ELR (cell line): ENCODE data around the gene MYH16.
"Not testable (repeated sequence)": the region's sequence is repeated elsewhere in the genome, so short reads cannot be mapped to it uniquely, and the experiment has no call there.

ENCODE experiments used
- DNase-seq: peaks from one replicate; pipeline ENCODE4 v3.0.0-alpha.2; 2015; ENCODE audit warnings: low read depth

Gene MYH16

DNA sequence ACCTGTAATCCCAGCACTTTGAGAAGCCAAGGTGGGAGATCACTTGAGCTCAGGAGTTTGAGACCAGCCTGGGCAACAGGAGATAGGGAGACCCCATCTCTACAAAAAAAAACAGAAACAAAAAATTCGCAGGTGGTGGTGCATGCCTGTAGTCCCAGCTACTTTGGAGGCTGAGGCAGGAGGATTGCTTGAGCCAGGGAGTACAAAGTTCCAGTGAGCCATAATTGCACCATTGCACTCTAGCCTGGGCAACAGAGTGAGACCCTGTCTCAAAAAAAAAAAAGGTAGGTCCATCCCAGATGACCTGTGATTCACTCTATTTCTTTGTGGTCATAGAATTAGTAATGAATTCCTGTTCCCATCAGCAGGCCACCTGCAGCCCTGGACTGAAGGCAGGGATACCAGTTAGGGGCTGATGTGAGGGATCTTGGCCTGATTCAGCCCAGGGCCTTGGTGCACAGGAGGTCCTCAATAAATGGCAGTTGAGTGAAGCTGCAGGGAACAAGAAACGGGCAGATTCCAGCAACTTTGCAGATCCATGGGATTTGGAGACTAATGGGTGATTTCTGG is at the start of gene MYH16:
TSS of gene MYH16 (plus strand) at position 364 of the 570 bp plus-strand sequence.
- peak; percentile 62 for DNase-seq

DNA sequence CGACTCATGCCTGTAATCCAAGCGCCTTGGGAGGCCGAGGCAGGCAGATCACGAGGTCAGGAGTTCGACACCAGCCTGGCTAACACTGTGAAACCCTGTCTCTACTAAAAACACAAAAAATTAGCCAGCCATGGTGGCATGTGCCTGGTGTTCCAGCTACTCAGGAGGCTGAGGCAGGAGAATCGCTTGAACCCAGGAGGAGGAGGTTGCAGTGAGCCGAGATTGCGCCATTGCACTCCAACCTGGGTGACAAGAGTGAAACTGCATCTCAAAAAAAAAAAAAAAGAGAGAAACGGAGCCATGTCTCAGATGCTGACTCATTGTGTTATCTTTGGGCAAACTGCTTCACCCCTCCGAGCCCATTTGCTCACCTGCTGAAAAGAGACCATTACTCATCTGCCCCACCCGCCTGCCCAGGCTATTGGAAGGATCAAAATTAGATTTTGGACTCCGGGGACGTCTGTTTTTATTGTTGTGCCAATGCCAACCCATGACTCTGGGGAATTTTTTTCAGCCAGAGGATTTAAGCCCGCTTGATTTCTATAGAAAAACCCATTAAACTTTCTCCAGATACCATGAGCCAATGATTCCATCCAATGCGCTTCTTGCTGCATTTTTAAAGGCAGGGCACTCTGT is 48.3 kb upstream of the MYH16 start:
- DNase-seq, result peak; percentile 63

DNA sequence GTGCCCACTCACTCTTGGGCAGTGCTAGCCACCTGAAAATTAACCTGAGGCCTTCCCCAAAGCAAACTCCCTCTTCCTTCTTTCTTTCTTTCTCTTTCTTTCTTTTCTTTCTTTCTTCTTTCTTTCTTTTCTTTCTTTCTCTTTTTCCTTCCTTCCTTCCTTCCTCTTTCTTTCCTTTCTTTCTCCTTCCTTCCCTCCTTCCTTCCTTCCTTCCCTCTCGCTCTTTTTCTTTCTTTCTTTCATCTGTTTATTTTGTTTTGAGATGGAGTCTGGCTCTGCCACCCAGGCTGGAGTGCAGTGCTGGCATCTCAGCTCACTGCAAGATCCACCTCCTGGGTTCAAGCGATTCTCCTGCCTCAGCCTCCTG is 47.8 kb upstream of the MYH16 start:
- DNase-seq, result no peak

DNA sequence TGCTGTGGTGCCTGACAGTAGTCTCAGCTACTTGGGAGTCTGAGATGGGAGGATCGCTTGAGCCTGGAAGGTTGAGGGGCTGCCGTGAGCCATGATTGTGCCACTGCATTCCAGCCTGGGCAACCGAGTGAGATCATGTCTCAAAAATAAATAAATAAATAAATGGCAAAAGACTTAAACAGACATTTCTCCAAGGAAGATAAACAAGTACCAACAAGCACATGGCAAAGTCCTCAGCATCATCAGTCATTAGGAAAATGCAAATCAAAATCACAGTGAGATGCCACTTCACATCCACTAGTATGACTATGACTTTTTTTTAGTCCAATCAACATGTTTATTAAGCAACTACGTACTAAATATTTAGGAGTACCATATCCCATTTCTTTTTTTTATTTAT is 43.4 kb upstream of the MYH16 start:
- no peak for DNase-seq

DNA sequence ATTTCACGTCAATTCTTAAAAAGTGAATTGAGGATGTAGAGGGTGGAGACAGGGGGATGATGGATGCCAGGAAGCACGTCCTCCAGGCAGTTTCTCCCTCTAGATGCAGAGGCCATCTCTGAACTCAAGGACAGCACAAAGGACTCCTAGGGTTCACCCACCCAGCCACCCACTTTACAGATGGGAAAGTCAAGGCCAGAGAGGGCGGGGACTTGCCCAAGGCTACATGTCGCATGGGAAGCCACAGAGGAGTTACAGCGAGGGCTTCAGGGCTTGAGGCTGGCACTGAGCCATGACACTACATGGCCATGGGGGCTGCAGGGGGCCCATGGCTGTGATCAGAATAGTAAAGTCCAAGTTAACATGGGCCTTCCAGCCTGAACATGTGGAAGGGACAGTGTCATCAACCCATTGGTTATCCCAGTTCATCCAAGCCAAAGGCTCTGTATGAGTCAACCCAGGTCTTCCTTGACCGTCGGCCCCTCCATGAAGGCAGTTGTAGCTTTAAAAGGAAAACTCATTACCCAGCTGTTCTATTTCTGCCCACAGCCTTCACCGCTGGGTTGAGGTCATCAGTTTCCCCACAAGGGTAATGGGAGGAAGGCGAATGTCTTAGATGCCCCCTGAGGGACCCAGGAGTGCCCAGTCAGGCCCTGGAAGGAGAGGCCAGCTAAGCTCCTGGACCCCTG is 40.4 kb upstream of the MYH16 start:
- no peak for DNase-seq

DNA sequence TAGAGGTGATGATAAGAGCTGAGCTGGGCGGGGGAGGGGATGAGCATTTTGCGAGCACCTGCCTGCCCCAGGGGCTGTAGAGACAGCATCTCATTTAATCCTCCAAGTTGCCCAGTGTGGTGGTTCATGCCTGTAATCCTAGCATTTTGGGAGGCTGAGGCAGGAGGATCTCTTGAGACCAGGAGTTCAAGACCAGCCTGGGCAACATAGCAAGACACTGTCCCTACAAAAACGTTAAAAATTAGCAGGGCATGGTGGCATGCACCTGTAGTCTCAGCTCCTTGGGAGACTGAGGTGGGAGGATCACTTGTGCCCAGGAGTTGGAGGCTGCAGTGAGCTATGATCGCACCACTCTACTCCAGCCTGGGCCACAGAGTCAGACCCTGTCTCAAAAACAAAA is 39.7 kb upstream of the MYH16 start:
- not testable (repeated sequence) for DNase-seq

DNA sequence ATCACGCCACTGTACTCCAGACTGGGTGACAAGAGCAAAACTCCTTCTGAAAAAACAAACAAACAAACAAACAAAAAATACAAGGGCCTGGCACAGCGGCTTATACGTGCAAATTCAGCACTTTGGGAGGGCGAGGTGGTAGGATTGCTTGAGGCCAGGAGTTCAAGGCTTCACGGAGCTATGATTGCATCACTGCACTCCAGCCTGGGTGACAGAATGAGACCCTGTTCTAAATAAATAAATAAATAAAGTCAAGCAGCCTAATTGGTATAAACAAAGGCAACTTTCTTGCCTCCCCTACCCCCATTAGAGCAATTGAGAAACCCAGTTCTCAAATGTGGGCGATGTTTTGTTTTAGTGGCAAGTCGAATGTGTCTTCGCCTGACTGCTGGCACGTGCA is 38.5 kb upstream of the MYH16 start:
- no peak for DNase-seq

DNA sequence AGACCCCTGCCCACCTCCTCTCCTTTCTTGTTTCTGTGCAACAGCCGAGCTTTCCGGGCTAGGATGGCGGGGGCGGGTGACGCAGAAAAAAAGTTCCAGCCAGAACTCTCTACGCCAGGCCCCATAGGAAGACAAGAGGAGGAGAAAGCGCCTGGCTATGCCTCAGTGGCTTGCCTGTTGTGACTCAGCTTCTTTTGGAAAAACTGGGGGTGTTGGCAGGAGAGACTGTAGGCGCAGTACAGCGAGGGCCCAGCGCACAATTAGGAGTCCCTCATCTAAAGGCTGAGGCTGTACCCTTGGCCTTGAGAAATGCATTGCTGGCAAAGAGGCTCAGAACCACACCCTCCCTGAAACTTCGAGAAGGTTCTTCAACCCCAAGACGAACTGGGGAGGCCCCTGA is 36.7 kb upstream of the MYH16 start:
- no peak for DNase-seq

DNA sequence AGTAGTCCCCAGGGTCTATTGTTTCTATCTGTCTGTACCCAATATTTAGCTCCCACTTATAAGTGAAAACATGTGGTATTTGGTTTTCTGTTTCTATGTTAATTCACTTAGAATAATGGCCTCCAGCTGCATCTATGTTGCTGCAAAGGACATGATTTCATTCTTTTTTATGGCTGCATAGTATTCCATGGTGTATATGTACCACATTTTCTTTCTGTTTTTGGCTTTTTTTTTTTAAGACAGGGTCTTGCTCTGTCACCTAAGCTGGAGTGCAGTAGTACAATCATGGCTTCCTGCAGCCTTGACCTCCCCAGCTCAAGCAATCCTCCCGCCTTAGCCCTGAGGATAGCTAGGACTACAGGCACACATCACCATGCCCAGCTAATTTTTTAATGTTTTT is 34.8 kb upstream of the MYH16 start:
- not testable (repeated sequence) for DNase-seq

DNA sequence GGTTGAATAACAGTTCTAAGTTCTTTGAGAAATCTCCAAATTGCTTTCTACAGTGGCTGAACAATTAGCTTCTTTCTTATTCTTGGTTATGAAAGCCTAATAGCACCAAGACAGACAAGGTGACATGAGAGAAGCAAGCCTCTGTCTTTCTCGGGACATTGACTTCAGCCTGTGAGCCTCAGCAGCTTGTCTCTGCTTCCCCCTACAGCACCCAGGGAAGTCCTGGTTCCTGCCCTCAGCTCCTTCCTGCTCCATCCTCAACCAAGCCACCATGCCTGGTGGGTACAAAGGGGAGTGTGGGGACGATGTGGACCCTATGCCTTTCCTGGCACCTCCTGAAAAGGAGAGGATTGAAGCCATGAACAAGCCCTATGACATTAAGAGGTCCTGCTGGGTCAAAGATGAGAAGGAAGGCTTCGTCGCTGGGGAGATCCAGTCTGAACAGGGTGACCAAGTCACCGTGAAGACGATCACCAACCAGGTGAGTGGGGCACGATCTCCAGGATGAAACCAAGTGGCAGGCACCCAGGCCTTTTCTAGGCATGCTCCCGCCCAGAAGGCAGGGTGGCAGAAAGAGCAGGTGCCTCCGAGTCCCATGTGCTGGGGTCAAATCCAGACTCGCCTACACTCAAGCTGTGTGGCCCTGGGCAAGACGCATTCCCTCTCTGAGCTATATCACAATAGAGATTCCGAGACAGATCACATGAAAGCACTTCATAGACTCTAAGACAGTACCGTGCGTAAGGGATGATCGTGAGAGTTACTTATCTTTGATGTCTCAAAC is 33.9 kb upstream of the MYH16 start:
- no peak for DNase-seq

DNA sequence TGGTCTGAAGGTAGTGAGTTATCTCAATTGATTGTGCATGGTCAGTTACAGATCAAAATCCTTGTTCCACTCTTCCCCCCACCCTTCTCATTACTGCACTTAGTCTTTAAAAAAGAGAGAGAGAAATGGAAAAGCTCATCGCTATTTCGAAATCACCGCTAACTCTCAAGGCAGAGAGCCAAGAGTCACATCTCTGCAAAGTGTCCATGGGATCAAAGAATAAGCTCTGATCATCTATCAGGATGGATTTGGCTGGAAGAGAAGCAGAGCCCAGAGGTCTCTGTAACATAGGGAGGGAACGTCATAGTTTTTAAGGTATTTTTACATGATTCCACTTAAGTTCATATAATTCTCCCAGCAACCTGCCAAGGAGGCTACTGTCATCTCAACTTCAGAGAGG is 30.0 kb upstream of the MYH16 start:
- no peak for DNase-seq

DNA sequence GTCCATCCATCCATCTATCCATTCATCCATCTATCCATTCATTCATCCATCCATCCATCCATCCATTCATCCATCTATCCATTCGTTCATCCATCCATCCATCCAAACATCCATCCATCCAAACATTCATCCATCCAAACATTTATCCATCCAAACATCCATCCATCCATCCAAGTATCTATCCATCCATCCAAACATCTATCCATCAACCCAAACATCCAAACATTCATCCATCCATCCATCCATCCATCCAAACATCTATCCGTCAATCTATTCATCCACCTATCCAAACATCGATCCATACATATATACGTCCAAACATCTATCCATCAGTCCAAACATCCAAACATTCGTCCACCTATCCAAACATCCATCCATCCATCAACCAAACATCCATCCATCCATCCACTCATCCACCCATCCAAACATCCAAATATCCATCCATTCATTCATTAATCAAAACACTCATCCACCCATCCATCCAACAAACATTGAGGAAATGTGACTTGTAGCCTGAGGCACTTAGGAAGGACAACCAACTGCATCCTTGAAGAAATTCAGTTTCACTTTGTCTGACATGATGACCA is 28.8 kb upstream of the MYH16 start:
- no peak for DNase-seq

DNA sequence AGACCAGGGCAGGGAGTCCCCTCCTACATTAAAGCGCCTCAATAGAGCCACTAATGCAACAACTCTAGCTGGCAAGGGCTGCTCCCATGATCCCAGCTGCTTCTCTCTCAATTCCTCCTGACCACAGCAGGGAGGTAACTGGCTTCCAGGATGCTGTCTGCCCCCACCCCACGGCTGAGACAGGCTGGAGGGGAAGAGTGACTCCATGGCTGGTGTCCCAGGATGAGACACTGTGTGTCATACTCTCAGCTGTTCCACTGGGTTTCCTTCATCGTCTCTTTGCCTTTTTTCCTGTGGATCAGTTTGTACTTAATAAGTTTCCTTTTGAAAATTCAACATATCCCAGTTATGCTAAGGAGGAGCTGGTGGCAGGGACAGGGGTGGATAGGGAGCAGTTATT is 27.7 kb upstream of the MYH16 start:
- DNase-seq, result peak; percentile 81

DNA sequence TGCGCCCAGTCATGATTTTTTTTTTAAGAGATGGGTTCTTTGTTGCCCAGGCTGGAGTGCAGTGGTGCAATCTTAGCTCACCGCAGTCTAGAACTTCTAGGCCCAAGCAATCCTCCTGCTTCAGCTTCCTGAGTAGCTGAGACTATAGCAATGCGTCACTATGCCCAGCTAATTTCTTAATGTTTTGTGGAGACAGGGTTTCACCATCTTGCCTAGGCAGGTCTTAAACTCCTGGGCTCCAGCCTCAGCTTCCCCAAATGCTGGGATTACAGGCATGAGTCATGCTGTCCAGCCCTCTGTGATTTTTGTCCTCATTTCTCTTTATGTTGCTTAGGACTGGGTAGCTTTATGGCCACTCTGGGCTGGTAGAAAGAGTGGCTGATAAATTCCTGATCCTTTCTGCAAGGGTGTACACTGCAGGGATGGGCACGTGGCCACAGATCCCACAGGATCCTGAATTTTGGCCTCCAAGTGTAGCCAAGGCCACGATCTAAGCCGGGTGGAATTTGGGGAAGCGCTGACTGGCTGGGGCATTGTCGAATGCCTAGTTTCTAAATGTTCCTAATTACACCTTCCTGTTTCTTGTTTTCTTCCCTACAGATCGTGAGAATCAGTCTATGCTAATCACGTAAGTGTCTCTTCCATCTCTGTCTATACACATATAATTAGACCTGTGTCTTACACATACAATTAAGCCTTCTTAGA is 24.1 kb upstream of the MYH16 start:
- DNase-seq, result no peak

DNA sequence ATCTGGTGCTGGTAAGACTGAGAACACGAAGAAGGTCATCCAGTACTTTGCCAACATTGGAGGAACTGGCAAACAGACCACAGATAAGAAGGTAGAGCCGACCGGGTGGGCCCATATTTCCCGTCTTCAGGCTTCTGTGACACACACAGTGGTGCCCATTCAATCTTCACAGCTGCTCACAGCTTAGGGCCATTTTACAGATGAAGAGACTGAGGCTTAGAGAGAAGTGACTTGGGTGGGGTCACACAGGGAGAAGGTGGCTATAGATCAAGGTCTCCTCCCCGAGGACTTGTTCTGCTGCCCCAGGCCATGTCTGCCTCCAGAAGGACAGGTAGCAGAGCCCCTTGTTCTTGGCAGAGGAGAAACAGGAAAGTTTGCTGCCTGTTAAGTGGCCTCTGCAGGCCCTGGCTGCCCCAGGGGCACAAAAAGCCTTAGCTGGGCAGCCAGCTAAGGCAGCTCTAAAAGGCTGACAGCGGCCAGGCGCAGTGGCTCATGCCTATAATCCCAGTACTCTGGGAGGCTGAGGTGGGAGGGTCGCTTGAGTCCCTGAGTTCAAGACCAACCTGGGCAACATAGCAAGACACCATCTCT is 22.6 kb upstream of the MYH16 start:
- no peak for DNase-seq

DNA sequence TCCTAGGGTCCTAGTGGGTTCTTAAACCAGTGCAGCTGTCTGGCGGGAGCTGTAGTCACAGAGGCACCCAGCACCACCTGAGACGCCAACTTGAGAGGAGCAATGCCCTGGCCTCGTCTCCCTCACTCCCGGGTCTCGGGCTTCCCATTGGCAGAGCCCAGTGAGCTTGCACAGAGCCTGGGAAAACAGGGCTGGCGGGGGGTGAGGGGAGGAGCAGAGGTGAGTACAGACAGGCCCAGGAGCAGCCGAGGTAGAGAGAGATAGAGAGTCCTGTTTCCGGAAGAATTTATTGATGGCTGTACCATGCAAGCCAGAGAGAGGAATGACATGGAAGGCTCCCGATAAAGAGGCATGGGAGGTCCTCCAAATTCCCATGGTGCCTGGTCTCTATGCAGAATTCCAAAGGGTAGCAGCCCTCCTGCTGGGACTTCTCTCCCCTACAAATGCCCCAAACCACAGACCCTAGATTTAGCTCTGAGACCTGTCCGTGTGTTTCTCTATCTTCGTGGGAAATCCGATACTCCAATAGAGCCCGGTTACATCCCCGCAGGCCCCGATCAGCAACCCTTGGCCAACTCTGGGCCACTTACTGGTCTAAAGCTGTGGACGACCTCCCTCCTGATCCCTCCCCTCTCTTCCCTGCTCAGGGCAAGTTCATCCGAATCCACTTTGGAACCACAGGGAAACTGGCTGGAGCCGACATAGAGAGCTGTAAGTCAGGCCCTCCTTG is 20.3 kb upstream of the MYH16 start:
- no peak for DNase-seq

DNA sequence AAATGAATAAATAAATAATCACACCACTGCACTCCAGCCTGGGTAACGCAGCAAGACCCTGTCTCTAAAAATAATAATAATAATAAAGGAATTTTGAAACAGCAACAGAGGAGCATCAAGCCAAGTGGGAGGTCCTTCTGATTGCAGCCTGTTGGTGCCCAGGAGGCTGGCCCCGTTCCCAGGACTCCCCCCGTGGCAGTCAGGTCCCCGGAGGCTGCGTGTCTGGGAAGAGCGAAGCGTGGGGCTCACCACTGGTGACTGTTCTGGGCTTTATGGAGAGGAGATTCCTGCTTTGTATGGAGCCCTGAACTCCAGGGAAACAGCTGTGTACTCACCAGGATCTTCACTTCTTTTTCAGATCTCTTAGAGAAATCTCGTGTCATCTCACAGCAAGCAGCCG is 19.3 kb upstream of the MYH16 start:
- no peak for DNase-seq

DNA sequence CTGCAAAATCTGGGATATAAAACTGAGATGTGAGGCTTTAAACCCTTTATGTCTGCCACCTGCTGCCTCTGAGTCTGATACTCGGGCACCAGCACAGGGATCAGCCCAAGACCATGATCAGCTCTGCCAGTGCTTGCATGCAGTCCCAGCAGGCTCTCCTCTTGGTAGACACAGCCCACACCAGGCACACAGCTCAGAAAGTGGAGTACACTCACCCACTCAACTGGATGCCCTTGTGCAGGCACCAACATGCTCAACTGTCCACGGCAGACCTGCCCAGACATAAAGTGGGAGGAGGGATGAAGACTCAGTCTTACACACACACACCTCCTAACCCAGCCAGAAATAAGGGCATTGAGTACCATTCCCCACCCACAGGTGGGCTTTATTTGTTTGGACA is 18.2 kb upstream of the MYH16 start:
- DNase-seq, result no peak

DNA sequence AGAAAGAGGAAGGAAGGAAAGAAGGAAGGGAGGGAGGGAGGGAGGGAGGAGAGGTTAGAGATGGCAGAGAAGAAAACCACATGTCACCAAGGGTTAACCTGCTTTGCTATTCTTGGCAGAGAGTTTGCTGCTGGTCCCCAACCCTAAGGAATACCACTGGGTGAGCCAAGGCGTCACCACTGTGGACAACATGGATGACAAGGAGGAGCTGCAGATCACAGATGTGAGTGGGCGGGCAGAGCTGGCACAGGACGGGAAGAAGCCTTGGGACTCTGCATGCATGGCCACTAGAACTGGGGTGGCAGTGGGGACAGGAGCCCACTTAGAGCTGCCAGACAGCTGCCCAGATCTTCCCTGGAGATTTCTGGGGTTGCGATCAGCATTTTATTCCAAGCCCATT is 17.2 kb upstream of the MYH16 start:
- DNase-seq, result no peak

DNA sequence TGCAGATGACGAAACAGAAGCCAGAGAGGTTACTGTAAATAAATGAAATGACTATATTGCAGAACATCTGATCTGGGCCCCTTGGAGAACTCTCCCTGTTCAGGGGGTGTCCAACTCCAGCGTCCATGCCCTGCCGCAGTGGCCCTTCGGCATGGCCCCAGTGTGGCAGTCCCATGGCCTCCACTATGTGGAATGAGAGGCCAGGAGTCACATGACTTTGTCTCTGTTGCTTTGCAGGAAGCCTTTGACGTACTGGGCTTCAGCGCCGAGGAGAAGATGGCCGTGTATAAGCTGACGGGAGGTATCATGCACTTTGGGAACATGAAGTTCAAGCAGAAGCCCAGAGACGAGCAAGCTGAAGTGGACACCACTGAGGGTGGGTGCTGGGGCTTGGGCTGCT is 15.6 kb upstream of the MYH16 start:
- DNase-seq, result no peak

DNA sequence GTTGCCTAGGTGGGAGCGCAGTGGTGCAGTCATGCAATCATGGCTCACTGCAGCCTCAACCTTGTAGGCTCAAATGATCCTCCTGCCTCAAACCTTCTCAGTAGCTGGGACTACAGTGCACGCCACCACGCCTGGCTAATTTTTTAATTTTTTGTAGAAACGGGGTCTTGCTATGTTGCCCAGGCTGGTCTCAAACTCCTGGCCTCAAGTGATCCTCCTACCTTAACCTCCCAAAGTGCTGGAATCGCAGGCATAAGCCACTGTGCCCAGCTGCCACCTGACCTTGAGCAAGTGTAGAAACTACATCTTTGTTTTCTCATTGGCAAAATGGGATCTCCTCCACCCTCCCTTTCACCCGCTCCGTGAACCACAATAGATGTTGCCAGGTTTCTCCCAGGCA is 15.0 kb upstream of the MYH16 start:
- DNase-seq, result no peak
